GM21515 (cell line): ENCODE measurements around the gene BLTP3A.
A peak's percentile ranks its signal among the peaks of the same experiment; 100 is the strongest.
"Not testable (repeated sequence)": the region's sequence is repeated elsewhere in the genome, so short reads cannot be mapped to it uniquely, and the experiment has no call there.

Experiments
- ATAC-seq: cut with Tn5 transposase; IDR thresholded peaks from one replicate; pipeline ENCODE4 v1.9.1; 2021; ENCODE audit not compliant: unreplicated experiment

BLTP3A gene

DNA sequence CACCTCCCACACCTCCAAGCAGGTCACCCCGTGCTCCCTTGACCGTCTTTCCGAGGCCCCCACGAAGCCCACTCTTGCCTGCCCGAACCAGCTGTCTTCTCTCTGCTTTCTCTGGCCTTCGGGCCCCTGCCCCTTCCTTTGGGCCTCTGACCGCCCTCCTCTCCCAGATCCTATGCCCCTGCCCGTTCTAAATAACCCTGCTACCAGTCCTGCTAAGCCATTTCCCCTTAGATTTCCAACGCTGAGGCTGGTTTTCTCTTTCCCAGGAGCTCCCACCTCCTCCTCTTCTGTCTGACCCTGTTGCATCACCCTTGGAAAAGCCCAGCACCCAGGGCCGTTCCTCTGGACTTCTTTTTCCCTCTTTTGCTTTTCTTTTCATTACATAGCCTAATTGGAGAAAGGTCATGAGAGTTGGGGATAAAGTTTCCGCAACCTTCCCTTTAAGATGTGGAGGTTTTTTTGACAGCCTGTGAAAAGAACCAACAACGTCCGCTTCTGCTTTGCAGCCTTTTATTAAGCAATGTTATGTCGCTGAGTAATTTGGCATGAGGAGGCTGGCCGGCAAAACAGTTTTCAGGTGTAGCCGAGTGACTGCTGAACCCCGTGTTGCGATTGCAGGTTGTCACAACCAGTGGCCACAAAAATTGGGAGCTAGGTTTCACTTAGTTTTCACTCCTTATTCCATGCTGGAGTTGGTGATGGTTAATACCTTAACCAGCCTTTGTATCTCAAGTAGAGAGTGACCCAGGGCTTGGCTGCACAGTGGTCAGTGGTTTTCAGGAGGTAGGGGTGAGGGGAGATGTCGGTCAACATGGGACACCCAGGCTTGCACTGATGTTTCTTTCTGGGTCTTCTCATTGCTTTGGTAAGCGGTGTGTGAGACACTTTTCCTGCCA, 970 bp downstream of the BLTP3A start:
- peak; percentile 16 for ATAC-seq

GRCh38 chr6:34793877-34794276, 2.0 kb downstream of the BLTP3A start:
- no peak for ATAC-seq

GRCh38 chr6:34795836-34796425, 4.0 kb downstream of the BLTP3A start:
- ATAC-seq = no peak

DNA sequence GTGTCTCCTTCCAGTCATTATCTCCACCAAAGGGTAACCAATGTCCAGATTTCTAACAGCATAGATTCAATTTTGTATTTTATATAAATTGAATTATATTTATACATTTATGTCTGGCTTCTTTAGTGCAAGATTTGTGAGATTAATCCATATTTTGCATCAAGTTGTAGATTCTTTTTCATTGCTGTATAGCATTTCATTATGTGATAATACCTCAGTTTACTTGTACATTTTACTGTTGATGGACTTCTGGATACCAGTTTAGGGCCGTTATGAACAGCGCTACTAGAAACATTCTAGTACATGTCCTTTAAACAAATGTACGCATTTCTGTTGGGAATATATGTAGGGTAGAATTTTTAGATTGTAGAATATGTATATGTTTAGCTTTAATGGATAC, 6.2 kb downstream of the BLTP3A start:
- ATAC-seq = no peak

DNA sequence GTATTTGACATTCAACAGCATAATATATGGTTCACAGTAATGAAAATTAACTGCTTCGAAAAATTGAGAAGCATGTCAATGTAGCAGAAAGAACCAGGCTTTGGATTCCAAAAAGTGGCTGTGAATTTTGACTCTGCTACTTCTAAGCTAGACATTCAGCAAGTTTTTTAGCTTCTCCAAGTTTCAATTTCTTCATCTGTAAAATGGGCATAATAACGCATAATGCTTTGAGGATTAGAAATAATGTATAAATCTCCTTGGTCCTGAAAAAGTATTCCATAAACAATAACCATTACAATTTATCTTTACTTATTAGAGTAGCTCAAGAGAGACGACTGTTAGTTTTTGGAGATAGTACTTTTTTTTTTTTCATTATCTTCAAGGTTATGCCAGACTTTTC, 7.7 kb downstream of the BLTP3A start:
- ATAC-seq = no peak

GRCh38 chr6:34804543-34804942, 12.7 kb downstream of the BLTP3A start:
- ATAC-seq = no peak

- ATAC-seq = not testable (repeated sequence)
Observed at GRCh38 chr6:34805074-34805473, 13.2 kb downstream of the BLTP3A start.

- ATAC-seq = no peak
Observed at GRCh38 chr6:34806738-34807453, 15.0 kb downstream of the BLTP3A start.

DNA sequence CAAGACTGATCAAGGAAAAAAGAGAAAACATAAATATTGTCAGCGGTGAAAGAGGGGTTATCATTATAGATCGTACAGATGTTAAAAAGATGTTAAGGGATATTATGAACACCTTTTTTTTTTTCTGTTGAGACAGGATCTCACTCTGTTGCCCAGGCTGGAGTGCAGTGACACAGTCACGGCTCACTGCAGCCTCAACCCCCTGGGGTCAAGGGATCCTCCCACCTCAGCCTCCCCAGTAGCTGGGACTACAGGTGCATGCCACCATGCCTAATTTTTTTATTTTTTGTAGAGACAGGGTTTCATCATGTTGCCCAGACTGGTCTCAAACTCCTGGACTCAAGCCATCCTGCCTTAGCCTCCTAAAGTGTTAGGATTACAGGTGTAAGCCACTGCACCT, 16.6 kb downstream of the BLTP3A start:
- not testable (repeated sequence) for ATAC-seq

GRCh38 chr6:34809419-34809818, 17.5 kb downstream of the BLTP3A start:
- not testable (repeated sequence) for ATAC-seq

- no peak for ATAC-seq
Observed at GRCh38 chr6:34810017-34810882, 18.4 kb downstream of the BLTP3A start.

- ATAC-seq = peak; percentile 66
Observed at GRCh38 chr6:34810936-34811632, 19.2 kb downstream of the BLTP3A start.

GRCh38 chr6:34813028-34813713, 21.3 kb downstream of the BLTP3A start:
- ATAC-seq = no peak

DNA sequence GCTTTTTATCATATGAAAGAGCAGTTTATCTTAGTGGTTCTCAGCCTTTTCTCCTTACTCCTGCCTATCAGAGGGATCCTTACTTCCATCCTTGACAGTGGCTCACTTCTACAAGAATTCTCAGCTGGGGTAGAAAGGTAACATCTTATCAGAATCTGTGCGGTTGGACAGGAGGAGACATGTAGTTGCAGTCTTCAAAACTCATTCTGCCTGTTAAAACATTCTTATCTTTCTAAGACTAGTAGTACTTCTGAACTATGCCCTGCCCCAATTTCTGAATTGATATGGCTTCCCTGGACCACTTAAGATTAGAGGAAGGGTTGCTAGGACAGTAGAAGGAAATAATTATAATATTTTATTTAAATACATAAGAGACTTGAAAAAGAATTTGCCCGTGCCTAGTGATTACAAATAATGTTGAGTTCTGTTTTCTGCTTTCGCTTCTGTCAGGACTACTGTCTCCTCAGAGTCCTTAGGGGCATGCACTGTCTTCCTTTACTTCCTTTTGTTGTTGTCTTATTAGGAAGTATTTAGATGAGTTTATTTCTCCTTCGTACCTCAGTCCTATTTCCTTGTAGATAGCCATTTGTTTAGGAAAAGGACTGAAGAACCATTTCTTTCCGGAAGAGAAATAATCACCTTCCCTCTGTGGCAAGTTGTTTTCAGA, 24.9 kb downstream of the BLTP3A start:
- no peak for ATAC-seq

GRCh38 chr6:34817446-34817845, 25.6 kb downstream of the BLTP3A start:
- ATAC-seq = no peak

DNA sequence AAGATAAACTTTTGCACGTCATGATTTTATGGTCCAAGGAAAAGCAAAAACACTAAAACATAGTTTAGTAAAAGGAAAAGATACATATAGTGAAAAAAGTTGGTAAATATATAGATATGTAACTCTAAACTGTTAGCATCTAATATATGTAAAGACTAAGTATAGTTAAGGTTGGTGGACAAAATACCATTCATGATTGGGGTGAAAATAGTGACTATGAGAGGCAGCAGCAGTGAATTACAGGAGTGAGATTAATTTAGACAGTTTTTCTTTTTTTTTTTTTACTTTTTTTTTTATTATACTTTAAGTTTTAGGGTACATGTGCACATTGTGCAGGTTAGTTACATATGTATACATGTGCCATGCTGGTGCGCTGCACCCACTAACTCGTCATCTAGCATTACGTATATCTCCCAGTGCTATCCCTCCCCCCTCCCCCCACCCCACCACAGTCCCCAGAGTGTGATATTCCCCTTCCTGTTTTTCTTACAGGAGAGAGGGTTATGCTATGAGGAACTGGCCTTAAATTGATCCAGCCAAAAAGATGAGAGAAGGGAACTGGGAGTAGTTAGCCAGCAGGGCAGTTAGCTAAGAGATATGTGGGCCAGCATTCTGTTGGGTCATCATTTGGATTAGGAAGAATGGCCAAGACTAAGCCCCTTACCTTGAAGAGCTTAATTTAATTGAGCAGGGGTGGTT, 27.1 kb downstream of the BLTP3A start:
- ATAC-seq = not testable (repeated sequence)

GRCh38 chr6:34819571-34820480, 27.9 kb downstream of the BLTP3A start:
- ATAC-seq = no peak
